GM20000 (cell line): ENCODE results near the gene COA3.
A peak's percentile ranks its signal among the peaks of the same experiment; 100 is the strongest.
"Not testable (repeated sequence)": the region's sequence is repeated elsewhere in the genome, so short reads cannot be mapped to it uniquely, and the experiment has no call there.

Experiments used
- DNase-seq: peaks from one replicate; pipeline ENCODE4 v3.0.0; 2012; ENCODE audit warnings: low spot score
- TF ChIP-seq, protein P1 (sequence below): IDR thresholded peaks from 2 replicates; pipeline ENCODE4 v1.5.1; 2012; ENCODE audit warnings: mild to moderate bottlenecking, control low read depth; ENCODE audit errors: extremely low read depth, missing control alignments

COA3 gene

GRCh38 chr17:42773290-42774035 lies 25.0 kb downstream of the COA3 start, which contains the start of gene VPS25:
VPS25 (plus strand) TSS chr17:42773449; CDS start chr17:42773476, 27 bp downstream.
- peak; percentile 89 for DNase-seq
- TF ChIP-seq, protein P1, sequence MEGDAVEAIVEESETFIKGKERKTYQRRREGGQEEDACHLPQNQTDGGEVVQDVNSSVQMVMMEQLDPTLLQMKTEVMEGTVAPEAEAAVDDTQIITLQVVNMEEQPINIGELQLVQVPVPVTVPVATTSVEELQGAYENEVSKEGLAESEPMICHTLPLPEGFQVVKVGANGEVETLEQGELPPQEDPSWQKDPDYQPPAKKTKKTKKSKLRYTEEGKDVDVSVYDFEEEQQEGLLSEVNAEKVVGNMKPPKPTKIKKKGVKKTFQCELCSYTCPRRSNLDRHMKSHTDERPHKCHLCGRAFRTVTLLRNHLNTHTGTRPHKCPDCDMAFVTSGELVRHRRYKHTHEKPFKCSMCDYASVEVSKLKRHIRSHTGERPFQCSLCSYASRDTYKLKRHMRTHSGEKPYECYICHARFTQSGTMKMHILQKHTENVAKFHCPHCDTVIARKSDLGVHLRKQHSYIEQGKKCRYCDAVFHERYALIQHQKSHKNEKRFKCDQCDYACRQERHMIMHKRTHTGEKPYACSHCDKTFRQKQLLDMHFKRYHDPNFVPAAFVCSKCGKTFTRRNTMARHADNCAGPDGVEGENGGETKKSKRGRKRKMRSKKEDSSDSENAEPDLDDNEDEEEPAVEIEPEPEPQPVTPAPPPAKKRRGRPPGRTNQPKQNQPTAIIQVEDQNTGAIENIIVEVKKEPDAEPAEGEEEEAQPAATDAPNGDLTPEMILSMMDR: no peak

DNA sequence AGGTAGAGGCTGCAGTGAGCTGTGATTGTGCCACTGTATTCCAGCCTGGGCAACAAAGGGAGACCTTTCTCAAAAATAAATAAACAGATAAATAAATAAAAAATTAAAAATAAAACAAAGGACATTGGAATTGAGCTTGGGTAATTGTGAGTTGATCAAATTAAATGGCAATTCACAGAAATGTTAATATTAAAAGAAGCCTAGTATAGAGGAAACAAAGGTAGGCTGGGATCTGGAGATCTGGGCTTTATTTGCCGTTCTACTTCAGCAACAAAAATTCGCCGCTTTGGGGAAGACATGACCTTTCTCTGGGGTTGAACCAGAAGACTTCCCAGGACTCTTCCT lies 25.6 kb downstream of the COA3 start:
- TF ChIP-seq, protein P1: no peak
- no peak for DNase-seq

- not testable (repeated sequence) for DNase-seq
These were observed 28.5 kb downstream of the COA3 start for GRCh38 chr17:42769964-42770363.

DNA sequence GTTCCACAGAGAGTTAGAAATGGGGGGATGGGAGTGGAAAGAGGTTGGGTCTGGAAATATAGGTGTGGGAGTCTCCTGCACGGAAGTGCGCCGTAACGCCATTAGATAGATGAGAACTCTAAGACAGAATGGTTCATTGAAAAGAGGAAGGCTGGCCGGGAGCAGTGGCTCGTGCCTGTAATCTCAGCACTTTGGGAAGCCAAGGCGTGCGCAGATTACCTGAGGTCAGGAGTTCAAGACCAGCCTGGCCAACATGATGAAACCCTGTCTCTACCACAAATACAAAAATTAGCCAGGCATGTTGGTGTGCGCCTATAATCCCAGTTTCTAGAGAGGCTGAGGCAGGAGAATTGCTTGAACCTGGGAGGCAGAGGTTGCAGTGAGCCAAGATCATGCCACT lies 30.5 kb downstream of the COA3 start:
- DNase-seq: not testable (repeated sequence)

DNA sequence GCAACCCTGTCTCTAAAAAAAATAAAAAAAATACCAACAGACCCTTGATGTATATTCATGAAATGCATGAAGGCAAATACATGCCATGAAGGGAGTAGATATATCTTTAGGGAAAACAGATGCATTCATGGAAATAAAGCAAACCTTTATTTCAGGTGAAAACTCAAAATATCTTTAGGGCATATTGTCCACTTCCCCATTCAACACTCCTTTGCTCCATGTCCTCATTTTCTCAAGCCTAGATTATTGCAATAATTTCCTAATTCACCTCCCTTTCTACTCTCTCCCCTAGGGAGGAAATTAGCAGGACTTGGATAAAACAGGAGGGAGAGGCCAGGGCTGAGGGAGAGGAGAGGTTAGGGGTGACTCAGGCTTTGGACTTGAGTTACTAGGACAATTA lies 31.0 kb downstream of the COA3 start:
- DNase-seq: no peak
- TF ChIP-seq, protein P1: no peak

DNA sequence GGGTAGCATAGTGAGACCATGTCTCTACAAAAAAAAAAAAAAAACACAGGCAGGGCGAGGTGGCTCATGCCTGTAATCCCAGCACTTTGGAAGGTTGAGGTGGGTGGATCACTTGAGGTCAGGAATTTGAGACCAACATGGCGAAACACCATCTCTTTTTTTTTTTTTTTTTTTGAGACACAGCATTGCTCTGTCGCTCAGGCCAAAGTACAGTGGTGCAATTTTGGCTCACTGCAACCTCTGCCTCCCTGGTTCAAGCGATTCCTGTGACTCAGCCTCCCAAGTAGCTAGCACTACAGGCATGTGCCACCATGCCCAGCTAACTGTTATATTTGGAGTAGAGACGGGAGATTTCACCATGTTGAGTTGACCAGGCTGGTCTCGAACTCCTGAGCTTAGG lies 32.4 kb downstream of the COA3 start:
- DNase-seq: no peak

DNA sequence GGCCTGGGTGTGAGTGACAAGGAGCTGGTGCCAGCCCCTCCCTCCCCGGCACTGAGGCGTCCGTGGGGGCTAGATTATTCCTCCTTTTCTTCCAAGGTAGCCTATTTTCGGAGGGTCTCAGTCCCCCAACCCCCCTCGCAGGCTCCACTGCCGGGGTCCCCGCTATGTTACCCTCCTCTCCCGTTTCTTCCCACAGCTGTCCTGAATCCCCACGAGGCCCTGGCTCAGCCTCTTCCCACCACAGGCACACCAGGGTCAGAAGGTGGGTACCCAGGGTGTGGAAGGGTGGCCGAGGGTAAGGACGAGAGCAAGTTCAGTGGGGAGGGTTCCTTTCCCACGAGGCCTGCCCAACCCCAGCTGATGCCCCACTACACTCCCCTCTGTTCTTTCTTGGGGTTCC lies 36.9 kb downstream of the COA3 start:
- DNase-seq: no peak
- TF ChIP-seq, protein P1: no peak

More for the DNA sequence above, 32.4 kb downstream of the COA3 start:
- TF ChIP-seq, protein P1: no peak

GRCh38 chr17:42760652-42761581 lies 37.6 kb downstream of the COA3 start, which contains the start of gene RAMP2:
RAMP2 (plus strand) TSS chr17:42761227; CDS start chr17:42761262, 35 bp downstream.
- peak; percentile 63 for DNase-seq
- TF ChIP-seq, protein P1: no peak
